Prostate gland (tissue), 2 donors: ENCODE measurements around the gene FBXL13.

Experiments used
- POLR2A ChIP-seq: fragments of 450-650 bp; IDR thresholded peaks from one replicate; pipeline ENCODE4 v1.6.1; 2016; ENCODE audit warnings: antibody characterized with exemption, mild to moderate bottlenecking
- TF ChIP-seq, protein P1 (sequence below), 4 experiments: fragments of 200-600 bp in 2 of 4; fragments of 450-650 bp in 2 of 4; sonication (generic) in 2 of 4; IDR thresholded peaks; 1 replicate in 3 of 4; 2 replicates in 1 of 4; pipeline ENCODE4 v1.5.1; 2016 to 2019; ENCODE audit warnings: antibody characterized with exemption in 4 of 4, mild to moderate bottlenecking in 2 of 4, moderate library complexity in 2 of 4

- TF ChIP-seq, protein P1, sequence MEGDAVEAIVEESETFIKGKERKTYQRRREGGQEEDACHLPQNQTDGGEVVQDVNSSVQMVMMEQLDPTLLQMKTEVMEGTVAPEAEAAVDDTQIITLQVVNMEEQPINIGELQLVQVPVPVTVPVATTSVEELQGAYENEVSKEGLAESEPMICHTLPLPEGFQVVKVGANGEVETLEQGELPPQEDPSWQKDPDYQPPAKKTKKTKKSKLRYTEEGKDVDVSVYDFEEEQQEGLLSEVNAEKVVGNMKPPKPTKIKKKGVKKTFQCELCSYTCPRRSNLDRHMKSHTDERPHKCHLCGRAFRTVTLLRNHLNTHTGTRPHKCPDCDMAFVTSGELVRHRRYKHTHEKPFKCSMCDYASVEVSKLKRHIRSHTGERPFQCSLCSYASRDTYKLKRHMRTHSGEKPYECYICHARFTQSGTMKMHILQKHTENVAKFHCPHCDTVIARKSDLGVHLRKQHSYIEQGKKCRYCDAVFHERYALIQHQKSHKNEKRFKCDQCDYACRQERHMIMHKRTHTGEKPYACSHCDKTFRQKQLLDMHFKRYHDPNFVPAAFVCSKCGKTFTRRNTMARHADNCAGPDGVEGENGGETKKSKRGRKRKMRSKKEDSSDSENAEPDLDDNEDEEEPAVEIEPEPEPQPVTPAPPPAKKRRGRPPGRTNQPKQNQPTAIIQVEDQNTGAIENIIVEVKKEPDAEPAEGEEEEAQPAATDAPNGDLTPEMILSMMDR (IDR thresholded peaks at IDR 0.05), result no peak
- TF ChIP-seq POLR2A, result no peak
Observed at GRCh38 chr7:102817616-102818573, 256.7 kb downstream of the FBXL13 start.
